TTC549 (cell line): ENCODE measurements around the gene CYB5R4.
"Not testable (repeated sequence)": the region's sequence is repeated elsewhere in the genome, so short reads cannot be mapped to it uniquely, and the experiment has no call there.

Experiments used
- FAIRE-seq: peaks from 2 replicates; lab custom pipeline; 2012; peaks lifted over from hg19 to GRCh38; lab: Jason Lieb, UNC

CYB5R4 gene

GRCh38 chr6:83914953-83915352, 55.5 kb downstream of the CYB5R4 start:
- FAIRE-seq: no peak

- no peak for FAIRE-seq
Measured at GRCh38 chr6:83917001-83917400, 57.5 kb downstream of the CYB5R4 start.

GRCh38 chr6:83920017-83920416, 60.5 kb downstream of the CYB5R4 start:
- no peak for FAIRE-seq

- FAIRE-seq: no peak
Measured at GRCh38 chr6:83921315-83921714, 61.8 kb downstream of the CYB5R4 start.

GRCh38 chr6:83927470-83927869, 68.0 kb downstream of the CYB5R4 start:
- no peak for FAIRE-seq

- FAIRE-seq: no peak
Measured at GRCh38 chr6:83928286-83928685, 68.8 kb downstream of the CYB5R4 start.

GRCh38 chr6:83946201-83946833, 86.8 kb downstream of the CYB5R4 start:
- FAIRE-seq: not testable (repeated sequence)

GRCh38 chr6:83947983-83948382, 88.5 kb downstream of the CYB5R4 start:
- not testable (repeated sequence) for FAIRE-seq

- no peak for FAIRE-seq
Measured at GRCh38 chr6:83948851-83949250, 89.4 kb downstream of the CYB5R4 start.

- FAIRE-seq: not testable (repeated sequence)
Measured at GRCh38 chr6:83951423-83951822, 91.9 kb downstream of the CYB5R4 start.

GRCh38 chr6:83952830-83953229, 93.3 kb downstream of the CYB5R4 start:
- no peak for FAIRE-seq

- FAIRE-seq: no peak
Measured at GRCh38 chr6:83954371-83954770, 94.9 kb downstream of the CYB5R4 start.

- FAIRE-seq: no peak
Measured at GRCh38 chr6:83958241-83958685, 98.8 kb downstream of the CYB5R4 start.

GRCh38 chr6:83960664-83961063, 101.2 kb downstream of the CYB5R4 start:
- no peak for FAIRE-seq

GRCh38 chr6:83962582-83962981, 103.1 kb downstream of the CYB5R4 start:
- FAIRE-seq: no peak

- no peak for FAIRE-seq
Measured at GRCh38 chr6:83966539-83966938, 107.0 kb downstream of the CYB5R4 start.

- FAIRE-seq: peak; percentile 41
Measured at GRCh38 chr6:83970582-83970981, 111.1 kb downstream of the CYB5R4 start.

- no peak for FAIRE-seq
Measured at GRCh38 chr6:83974409-83975050, 115.0 kb downstream of the CYB5R4 start.

- no peak for FAIRE-seq
Measured at GRCh38 chr6:83976037-83976755, 116.7 kb downstream of the CYB5R4 start.

GRCh38 chr6:83976871-83977270, 117.4 kb downstream of the CYB5R4 start:
- no peak for FAIRE-seq

- FAIRE-seq: no peak
Measured at GRCh38 chr6:83978324-83978734, 118.8 kb downstream of the CYB5R4 start.

GRCh38 chr6:83978997-83979396, 119.5 kb downstream of the CYB5R4 start:
- FAIRE-seq: no peak

- no peak for FAIRE-seq
Measured at GRCh38 chr6:83984411-83984810, 124.9 kb downstream of the CYB5R4 start.
